Adrenal gland (tissue), 19 donors: Measurements from ENCODE around the gene PPP1R3D. TPM values are rescaled to one million over a fixed set of nuclear protein-coding genes. Genes with fewer than 3 reads are reported as not detected.

Experiments used
- DNase-seq, 7 donors: peaks; one replicate each; pipeline ENCODE4 v3.0.0-alpha.2; 2019 to 2020
- H3K27ac ChIP-seq, 5 donors: fragments of 200-600 bp; sonication (generic) in 4 of 5; 1 replicate in 3 of 5; 2 replicates in 2 of 5; pipeline versions ENCODE4 v1.5.1 to v1.8.0; 2016 to 2020; ENCODE audit warnings: mild to moderate bottlenecking in 1 of 5
- H3K27me3 ChIP-seq: fragments of 200-600 bp; 2 replicates; pipeline ENCODE4 v1.8.0; 2021
- H3K36me3 ChIP-seq, 2 donors: fragments of 200-600 bp; replicated peaks in 1 of 2; 1 replicate in 1 of 2; 2 replicates in 1 of 2; pipeline versions ENCODE4 v1.5.1 to v1.8.0; 2018 to 2022
- H3K4me1 ChIP-seq, 2 donors: fragments of 200-600 bp; replicated peaks in 1 of 2; 1 replicate in 1 of 2; 2 replicates in 1 of 2; pipeline versions ENCODE4 v1.5.1 to v1.8.0; 2018 to 2021
- H3K4me3 ChIP-seq, 4 donors: fragments of 200-600 bp; sonication (generic) in 3 of 4; one replicate each; pipeline ENCODE4 v1.5.1; 2016 to 2018
- H3K9me3 ChIP-seq, 3 donors: fragments of 200-600 bp; sonication (generic) in 1 of 3; replicated peaks in 1 of 3; 1 replicate in 2 of 3; 2 replicates in 1 of 3; pipeline versions ENCODE4 v1.5.1 to v1.8.0; 2016 to 2021
- CTCF ChIP-seq, 6 experiments: fragments of 450-650 bp in 4 of 6; fragments of 200-600 bp in 2 of 6; sonication (generic) in 1 of 6; IDR thresholded peaks; 1 replicate in 5 of 6; 2 replicates in 1 of 6; pipeline versions ENCODE4 v1.5.1 to v1.8.0; 2016 to 2021; ENCODE audit warnings: antibody characterized with exemption in 6 of 6, mild to moderate bottlenecking in 2 of 6, moderate library complexity in 1 of 6
- POLR2A ChIP-seq, 2 donors: fragments of 450-650 bp; IDR thresholded peaks; one replicate each; pipeline ENCODE4 v1.6.1; 2017; ENCODE audit warnings: antibody characterized with exemption in 2 of 2, mild to moderate bottlenecking in 2 of 2, moderate library complexity in 1 of 2
- WGBS, 4 donors: extraction: QIAGEN DNeasy Blood & Tissue Kit in 2 of 4; methylation state at CpG; one replicate each; pipeline versions ENCODE4 v1.1.5 to v1.1.7; 2013 to 2017; 5-methylcytosine and 5-hydroxymethylcytosine counted together
- intact Hi-C, 2 donors: fragments of 100-400 bp; cut with DNase I; formaldehyde crosslinking; loops; one replicate each; pipeline versions ENCODE4 v1.14.1 to v1.15.0; 2022 to 2023
- long read RNA-seq, 10 donors: library from polyadenylated mRNA in 3 of 10; unstranded in 2 of 10; stranded (forward) in 1 of 10; transcript quantifications; one replicate each; pipeline ENCODE4 v2.0.0 and lab custom pipeline, GENCODE V29; 2021 to 2026
- polyA plus RNA-seq, 3 donors: library from polyadenylated mRNA; stranded (reverse); fragments of 200-250 nt in 2 of 3; fragments of 350-450 nt in 1 of 3; fragmentation: Illumina TruSeq in 1 of 3; extraction: RNeasy Lipid Tissue Mini Kit (QIAGEN cat#74804) in 1 of 3; gene quantifications; one replicate each; pipeline ENCODE4 v1.2.3, GENCODE V29; 2013 to 2014
- total RNA-seq, 9 donors: library from RNA; depleted of rRNA in 4 of 9; stranded (reverse); fragments of >200 nt in 4 of 9; fragments of 120-200 nt in 1 of 9; fragmentation: NEBNext Ultra II Directional in 1 of 9; extraction: Animal tissue kit (Norgen Biotek cat#: 25700) in 1 of 9; gene quantifications; one replicate each; pipeline versions ENCODE4 v1.1.0 to v1.2.4, GENCODE V29; 2013 to 2023
- donor health status: healthy with polysubstance abuse.
- donor health status: Bipolar disorder and iron deficiency.
- donor health status: DM: yes; HTN: yes; CAD: no.
- donor health status: DM: no; HTN: no; CAD: no.
- donor health status: DM: no; HTN: no; CAD: no.
- donor health status: DM: yes; HTN: yes; CAD: no.

The PPP1R3D gene
- total RNA-seq (1 to 10 TPM; 4.0 to 9.1 (median 8.1) TPM), polyA plus RNA-seq (1 to 10 TPM; 2.1 to 5.2 (median 3.0) TPM)
- long read RNA-seq, donor 1, partial matches to known transcripts = 0 of 4 reads
- long read RNA-seq, donor 1, other reads (novel, unspliced or antisense) = 0 of 4 reads
- long read RNA-seq, donor 2, partial matches to known transcripts = 0 of 4 reads
- long read RNA-seq, donor 2, other reads (novel, unspliced or antisense) = 0 of 4 reads
- long read RNA-seq, donor 3, partial matches to known transcripts = 0 of 4 reads
- long read RNA-seq, donor 3, other reads (novel, unspliced or antisense) = 0 of 4 reads
- long read RNA-seq, donor 4, partial matches to known transcripts = 0 of 1 reads
- long read RNA-seq, donor 4, other reads (novel, unspliced or antisense) = 0 of 1 reads
- long read RNA-seq, donor 5, transcript PPP1R3D-201 (1 exons, 3,630 nt) = major isoform, 16 of 16 reads
- long read RNA-seq, donor 5, partial matches to known transcripts = 0 of 16 reads
- long read RNA-seq, donor 5, other reads (novel, unspliced or antisense) = 0 of 16 reads
- long read RNA-seq, donor 6, partial matches to known transcripts = 0 of 2 reads
- long read RNA-seq, donor 6, other reads (novel, unspliced or antisense) = 0 of 2 reads
- long read RNA-seq, donor 7, partial matches to known transcripts = 0 of 2 reads
- long read RNA-seq, donor 7, other reads (novel, unspliced or antisense) = 0 of 2 reads
- long read RNA-seq, donor 8, transcript PPP1R3D-201 (1 exons, 3,630 nt) = major isoform, 9 of 9 reads
- long read RNA-seq, donor 8, partial matches to known transcripts = 0 of 9 reads
- long read RNA-seq, donor 8, other reads (novel, unspliced or antisense) = 0 of 9 reads
- long read RNA-seq, donor 9, transcript PPP1R3D-201 (1 exons, 3,630 nt) = major isoform, 7 of 7 reads
- long read RNA-seq, donor 9, partial matches to known transcripts = 0 of 7 reads
- long read RNA-seq, donor 9, other reads (novel, unspliced or antisense) = 0 of 7 reads
- long read RNA-seq, donor 10, partial matches to known transcripts = 0 of 2 reads
- long read RNA-seq, donor 10, other reads (novel, unspliced or antisense) = 0 of 2 reads

- intact Hi-C loops = no loop called here
- no peaks in the 10 kb centered on the region for H3K27me3 ChIP-seq
- no peaks in the 10 kb centered on the region for H3K9me3 ChIP-seq
- H3K4me1 ChIP-seq = peaks cover 19 to 50% of the 10 kb centered on the region in 2 donors
- H3K27ac ChIP-seq = peak within 1 kb of the TSS; percentile 95 to 100 (median 96)
- peak within 1 kb of the TSS in 3 of 4 donors; percentile 54 to 85 (median 69) for H3K4me3 ChIP-seq
- 0 to 1% (median 0%) methylated on average over 20 to 57 of the region's 57 CpGs for WGBS, 4 donors
- peak; percentile 94 to 99 (median 97) for DNase-seq
- TF ChIP-seq CTCF (IDR thresholded peaks at IDR 0.05) (peak in 1 of 6 experiments; percentile 12), POLR2A (IDR thresholded peaks at IDR 0.05) (peak; percentile 87 to 97)
- H3K36me3 ChIP-seq = peaks cover 0 to 24% of the 10 kb centered on the region in 2 donors
Observed at GRCh38 chr20:59940129-59940955, at the start of gene PPP1R3D, which contains the start of gene FAM217B. TSS of gene PPP1R3D (minus strand) at chr20:59940305. CDS start at chr20:59939931, 374 bp downstream. TSS of gene FAM217B (plus strand) at chr20:59940389. CDS start at chr20:59943944, 3,555 bp downstream.

GRCh38 chr20:59988141-59988540 lies 48.0 kb upstream of the PPP1R3D start:
- Histone ChIP-seq H3K4me3 (no peak overlapping the region), H3K27ac (no peak overlapping the region), H3K36me3 (no peaks in the 10 kb centered on the region), H3K9me3 (no peaks in the 10 kb centered on the region), H3K4me1 (no peaks in the 10 kb centered on the region), H3K27me3 (no peaks in the 10 kb centered on the region)
- intact Hi-C loops = no loop called here
- WGBS, 4 donors = 63 to 67% (median 66%) methylated on average over 4 to 5 of the region's 5 CpGs
- peak in 1 of 7 donors; percentile 7 for DNase-seq
- TF ChIP-seq CTCF (IDR thresholded peaks at IDR 0.05) (no peak), POLR2A (IDR thresholded peaks at IDR 0.05) (no peak)

GRCh38 chr20:59987135-59987534 lies 47.0 kb upstream of the PPP1R3D start:
- Histone ChIP-seq H3K36me3 (no peaks in the 10 kb centered on the region), H3K27me3 (no peaks in the 10 kb centered on the region), H3K4me3 (no peak overlapping the region), H3K27ac (no peak overlapping the region), H3K4me1 (no peaks in the 10 kb centered on the region), H3K9me3 (no peaks in the 10 kb centered on the region)
- TF ChIP-seq POLR2A (IDR thresholded peaks at IDR 0.05) (no peak), CTCF (IDR thresholded peaks at IDR 0.05) (no peak)
- WGBS, 4 donors = 89 to 95% (median 90%) methylated on average over 7 of the region's 7 CpGs
- DNase-seq = no peak
- intact Hi-C loops = no loop called here
